GM13976 (cell line): ENCODE data around the gene RUVBL1.

ENCODE experiments used
- DNase-seq: peaks from one replicate; pipeline ENCODE4 v3.0.0; 2012; ENCODE audit warnings: low spot score
- CTCF ChIP-seq: IDR thresholded peaks from 2 replicates; pipeline ENCODE4 v1.5.1; 2012; ENCODE audit warnings: borderline replicate concordance, mild to moderate bottlenecking; ENCODE audit not compliant: insufficient read depth; ENCODE audit errors: extremely low read depth, missing control alignments, control extremely low read depth
- in situ Hi-C: fragments of 300-500 bp; cut with MboI; formaldehyde crosslinking; loops from one replicate; pipeline ENCODE4 v1.12.0; 2022; ENCODE audit warnings: low sequenced_read_pairs, mixed read lengths, inconsistent platforms; ENCODE audit not compliant: unreplicated experiment

The RUVBL1 gene

GRCh38 chr3:128152419-128153155 is 29.0 kb upstream of the RUVBL1 start:
- DNase-seq: no peak
- no peak for TF ChIP-seq CTCF
- in situ Hi-C loops: no loop called here

GRCh38 chr3:128151758-128152274 is 28.2 kb upstream of the RUVBL1 start:
- DNase-seq: no peak
- in situ Hi-C loops: no loop called here
- no peak for TF ChIP-seq CTCF

GRCh38 chr3:128149650-128150049 is 26.0 kb upstream of the RUVBL1 start:
- no peak for TF ChIP-seq CTCF
- DNase-seq: no peak
- in situ Hi-C loops: no loop called here

DNA sequence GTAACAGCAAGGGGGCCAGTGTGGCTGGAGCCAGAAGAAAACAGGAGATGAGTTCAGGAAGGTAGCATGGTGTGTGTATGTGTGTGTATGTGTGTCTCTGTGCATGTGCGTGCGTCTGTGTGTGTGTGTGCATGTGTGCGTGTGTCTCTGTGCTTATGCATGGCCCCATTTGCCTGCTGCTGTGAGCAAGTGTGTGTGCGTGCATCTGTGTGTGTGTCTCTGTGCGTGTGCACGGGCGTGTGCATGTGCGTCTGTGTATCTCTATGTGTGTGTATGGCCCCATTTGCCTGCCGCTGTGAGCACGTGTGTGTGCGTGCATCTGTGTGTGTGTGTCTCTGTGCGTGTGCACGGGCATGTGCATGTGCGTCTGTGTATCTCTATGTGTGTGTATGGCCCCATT is 22.6 kb upstream of the RUVBL1 start:
- in situ Hi-C loops: no loop called here
- no peak for TF ChIP-seq CTCF
- no peak for DNase-seq

GRCh38 chr3:128145279-128145678 is 21.7 kb upstream of the RUVBL1 start:
- TF ChIP-seq CTCF: no peak
- in situ Hi-C loops: no loop called here
- DNase-seq: no peak

- DNase-seq: no peak
- no peak for TF ChIP-seq CTCF
- in situ Hi-C loops: no loop called here
These were observed 21.0 kb upstream of the RUVBL1 start for GRCh38 chr3:128144512-128145187.
